Measurements from ENCODE around the gene PKNOX2. TPM values are rescaled to one million over a fixed set of nuclear protein-coding genes. Genes with fewer than 3 reads are reported as not detected.

Gene PKNOX2
- total RNA-seq, 4 donors from 2014 or later, result 0.51 to 4.3 (median 2.3) TPM

DNA sequence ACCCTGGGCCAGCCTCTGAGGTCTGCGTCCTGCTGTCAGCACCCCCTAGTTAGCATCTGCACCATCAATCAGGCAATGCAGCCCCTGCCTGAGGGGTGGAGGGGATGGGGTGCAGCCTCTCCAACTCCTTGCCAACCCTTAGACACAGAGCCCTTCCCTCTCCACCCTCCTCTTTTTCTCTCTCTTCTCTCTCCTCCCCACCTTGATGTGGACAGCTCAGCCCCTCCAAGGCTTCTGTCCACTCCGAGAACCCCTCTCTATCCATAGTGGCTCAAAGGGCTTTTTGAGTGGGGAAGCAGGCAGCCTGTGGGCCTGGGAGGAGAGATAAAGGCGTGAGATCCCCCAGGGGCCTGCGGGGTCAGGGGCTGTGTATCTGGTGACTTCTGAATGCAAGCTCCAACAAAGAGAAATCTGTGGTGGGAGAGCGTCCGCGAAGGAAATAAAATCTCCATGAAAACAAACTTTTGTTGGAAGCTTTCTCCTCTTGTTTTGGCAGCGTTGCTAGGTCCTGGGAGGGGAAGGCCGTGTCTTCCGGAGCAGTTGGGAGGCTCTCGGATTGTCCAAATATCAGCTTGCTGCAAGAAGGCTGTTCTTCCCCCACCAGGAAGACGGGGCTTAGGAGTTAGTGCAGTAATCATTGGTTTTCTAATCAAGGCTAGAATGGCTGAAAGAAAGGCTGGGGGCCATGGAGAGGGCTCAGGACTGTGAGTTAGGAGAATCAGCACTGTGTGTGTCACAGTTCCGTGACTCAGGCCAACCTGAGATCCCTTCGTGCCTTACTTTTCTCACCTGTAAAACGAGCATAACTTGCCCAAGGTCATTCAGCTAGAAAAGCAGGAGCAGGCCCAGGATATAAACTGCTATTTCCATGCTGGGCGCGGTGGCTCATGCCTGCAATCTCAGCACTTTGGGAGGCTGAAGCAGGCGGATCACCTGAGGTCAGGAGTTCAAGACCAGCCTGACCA, 50.3 kb downstream of the PKNOX2 start:
- TF ChIP-seq, protein P1, sequence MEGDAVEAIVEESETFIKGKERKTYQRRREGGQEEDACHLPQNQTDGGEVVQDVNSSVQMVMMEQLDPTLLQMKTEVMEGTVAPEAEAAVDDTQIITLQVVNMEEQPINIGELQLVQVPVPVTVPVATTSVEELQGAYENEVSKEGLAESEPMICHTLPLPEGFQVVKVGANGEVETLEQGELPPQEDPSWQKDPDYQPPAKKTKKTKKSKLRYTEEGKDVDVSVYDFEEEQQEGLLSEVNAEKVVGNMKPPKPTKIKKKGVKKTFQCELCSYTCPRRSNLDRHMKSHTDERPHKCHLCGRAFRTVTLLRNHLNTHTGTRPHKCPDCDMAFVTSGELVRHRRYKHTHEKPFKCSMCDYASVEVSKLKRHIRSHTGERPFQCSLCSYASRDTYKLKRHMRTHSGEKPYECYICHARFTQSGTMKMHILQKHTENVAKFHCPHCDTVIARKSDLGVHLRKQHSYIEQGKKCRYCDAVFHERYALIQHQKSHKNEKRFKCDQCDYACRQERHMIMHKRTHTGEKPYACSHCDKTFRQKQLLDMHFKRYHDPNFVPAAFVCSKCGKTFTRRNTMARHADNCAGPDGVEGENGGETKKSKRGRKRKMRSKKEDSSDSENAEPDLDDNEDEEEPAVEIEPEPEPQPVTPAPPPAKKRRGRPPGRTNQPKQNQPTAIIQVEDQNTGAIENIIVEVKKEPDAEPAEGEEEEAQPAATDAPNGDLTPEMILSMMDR (IDR thresholded peaks at IDR 0.05; ENCODE audit: low read depth), result no peak

DNA sequence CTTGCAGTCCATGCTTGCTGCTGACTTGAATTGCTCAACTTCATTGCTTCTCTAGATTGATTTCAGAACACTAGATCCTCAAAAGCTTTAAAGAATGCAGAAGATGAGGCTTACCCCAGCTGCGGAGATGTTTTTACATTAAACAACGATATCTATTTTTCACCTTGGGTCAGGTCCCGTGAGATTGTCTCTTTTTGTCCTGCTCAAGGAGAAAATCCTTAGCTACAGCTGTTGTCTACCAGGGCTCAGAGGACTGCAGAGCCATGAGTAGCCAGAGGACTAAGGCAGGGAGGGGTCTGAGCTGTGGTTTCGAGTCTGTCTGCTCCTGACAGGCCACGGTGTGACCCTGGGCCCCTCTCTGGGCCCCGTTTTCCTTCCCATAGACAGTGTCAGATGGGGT, 51.4 kb downstream of the PKNOX2 start:
- TF ChIP-seq, protein P1 (IDR thresholded peaks at IDR 0.05; ENCODE audit: low read depth), result no peak

DNA sequence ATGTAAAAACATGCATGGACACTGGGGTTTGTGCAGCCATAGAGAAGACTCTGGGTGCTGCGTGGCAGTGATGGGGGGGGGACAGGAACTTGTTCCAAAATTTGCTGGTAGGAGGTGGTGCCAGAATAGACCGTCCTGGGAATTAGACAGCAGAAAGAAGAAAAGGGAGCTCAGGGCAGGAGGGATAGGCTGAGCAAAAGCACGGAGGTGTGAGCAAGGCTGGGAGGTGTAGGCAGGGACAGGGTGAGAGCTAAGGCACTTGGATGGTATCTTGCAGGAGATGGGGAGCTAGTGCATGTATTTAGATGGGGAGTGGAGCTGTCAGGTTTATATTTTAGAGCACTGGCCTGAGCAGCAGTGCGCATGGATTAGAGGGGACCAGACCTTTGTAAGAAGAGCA, 53.8 kb downstream of the PKNOX2 start:
- TF ChIP-seq, protein P1 (IDR thresholded peaks at IDR 0.05; ENCODE audit: low read depth), result no peak

DNA sequence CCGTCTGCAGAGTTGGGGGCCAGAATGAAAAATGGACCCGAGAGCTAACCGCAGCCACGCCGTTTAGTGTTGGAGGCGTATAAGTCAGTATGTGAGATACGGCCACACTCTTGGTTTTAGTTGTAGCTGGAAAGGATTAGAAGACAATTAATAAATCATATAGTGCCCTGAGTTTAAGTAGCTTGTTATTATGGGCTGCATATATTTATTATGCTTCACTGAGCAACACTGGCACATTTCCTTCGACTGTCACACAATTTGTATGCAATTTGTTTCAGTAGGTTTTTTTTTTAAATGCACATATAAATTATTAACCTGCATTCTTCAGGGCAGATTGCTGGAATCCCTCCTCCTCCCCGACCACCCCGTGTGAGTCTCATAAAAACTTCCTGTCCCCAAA, 56.9 kb downstream of the PKNOX2 start:
- TF ChIP-seq, protein P1 (IDR thresholded peaks at IDR 0.05; ENCODE audit: low read depth), result no peak

DNA sequence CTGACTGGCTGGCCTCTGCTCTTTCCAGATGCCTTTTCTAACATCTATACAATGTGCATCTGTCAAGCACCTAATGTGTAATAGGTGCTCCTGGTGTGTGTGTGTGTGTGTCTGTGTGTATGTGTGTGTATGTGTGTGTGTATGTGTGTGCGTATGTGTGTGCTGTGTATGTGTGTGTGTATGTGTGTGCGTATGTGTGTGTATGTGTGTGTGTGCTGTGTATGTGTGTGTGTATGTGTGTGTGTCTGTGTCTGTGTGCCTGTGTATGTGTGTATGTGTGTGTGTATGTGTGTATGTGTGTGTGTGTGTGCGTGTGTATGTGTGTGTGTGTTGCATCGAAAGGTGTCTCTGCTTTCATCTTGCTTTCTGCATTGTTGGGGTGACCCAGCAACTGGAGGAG, 57.9 kb downstream of the PKNOX2 start:
- TF ChIP-seq, protein P1 (IDR thresholded peaks at IDR 0.05; ENCODE audit: low read depth), result no peak

DNA sequence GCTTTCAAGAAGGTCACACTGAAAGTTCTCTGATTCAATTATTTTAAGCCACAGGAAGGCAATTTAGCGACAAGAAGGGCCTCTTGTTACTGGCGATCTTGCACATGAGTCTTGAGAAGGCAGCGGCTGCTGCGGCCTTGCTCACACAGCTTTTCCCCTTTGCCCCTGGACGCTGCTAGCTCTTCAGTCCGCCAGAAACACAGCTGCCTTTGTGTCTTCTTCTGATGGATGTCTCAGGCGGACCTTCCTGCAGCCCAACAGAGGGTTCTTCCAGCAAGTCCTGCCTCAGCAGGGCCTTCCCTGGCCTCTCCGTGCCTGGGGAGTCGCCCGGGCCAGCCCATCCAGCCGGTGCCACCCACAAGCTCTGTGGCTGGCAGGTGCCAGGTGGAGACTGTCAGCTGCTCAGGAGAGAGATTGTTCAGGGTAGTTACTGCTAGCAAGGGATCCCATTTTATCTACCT, 59.4 kb downstream of the PKNOX2 start:
- TF ChIP-seq, protein P1 (IDR thresholded peaks at IDR 0.05; ENCODE audit: low read depth), result no peak

DNA sequence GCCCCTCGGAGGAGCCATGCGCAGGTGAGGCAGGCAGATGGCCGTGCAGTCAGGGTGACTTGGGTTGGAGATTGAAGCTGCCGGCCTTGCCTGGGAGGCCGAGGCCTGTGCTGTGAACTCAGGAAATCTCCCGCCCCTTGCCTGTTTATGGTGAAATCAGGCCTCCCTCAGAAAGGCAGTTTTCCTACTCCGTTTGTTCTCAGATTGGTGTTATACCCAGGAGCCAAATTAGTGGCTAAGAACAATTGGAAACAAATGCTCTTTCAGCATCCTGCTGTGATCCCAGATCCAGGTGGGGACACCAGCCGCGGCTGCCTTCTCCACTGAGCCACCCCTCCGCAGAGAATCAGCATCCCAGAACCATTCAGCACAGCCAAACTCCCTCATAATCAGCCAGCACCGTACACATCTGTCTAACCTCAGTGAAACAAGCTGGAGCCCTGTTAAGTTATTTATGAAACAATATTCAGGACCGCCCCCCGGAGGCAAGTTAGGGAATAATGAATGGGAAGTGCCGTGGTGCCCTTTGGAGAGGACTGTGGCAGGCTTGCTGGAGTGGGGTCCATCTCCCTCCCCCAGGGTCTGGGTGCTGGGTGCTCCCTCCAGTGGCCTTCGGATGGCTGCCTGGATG, 60.0 kb downstream of the PKNOX2 start:
- TF ChIP-seq, protein P1 (IDR thresholded peaks at IDR 0.05; ENCODE audit: low read depth), result no peak
